ENCODE measurements around the gene OR6K6.

Gene OR6K6, protein sequence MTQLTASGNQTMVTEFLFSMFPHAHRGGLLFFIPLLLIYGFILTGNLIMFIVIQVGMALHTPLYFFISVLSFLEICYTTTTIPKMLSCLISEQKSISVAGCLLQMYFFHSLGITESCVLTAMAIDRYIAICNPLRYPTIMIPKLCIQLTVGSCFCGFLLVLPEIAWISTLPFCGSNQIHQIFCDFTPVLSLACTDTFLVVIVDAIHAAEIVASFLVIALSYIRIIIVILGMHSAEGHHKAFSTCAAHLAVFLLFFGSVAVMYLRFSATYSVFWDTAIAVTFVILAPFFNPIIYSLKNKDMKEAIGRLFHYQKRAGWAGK

DNA sequence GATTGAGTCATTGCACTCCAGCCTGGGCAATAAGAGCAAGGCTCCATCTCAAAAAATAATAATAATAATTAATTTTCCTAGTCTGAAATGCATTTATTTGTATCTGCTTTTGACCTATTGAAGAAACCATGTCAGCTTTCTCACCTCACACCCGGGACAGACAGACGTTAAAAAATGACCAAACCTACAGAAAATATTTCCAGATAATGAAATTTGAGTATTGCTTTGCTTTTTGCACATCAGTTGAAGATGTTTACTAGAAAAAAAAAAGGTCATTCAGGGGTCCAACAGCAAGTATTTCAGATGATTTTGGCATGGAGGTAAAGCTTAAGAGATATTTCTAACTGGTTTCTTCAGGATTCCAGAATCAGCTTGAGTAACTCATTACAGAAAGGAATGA is at the start of gene OR6K6:
Gene OR6K6, plus strand, starts transcription at position 301 of the 400 bp plus-strand sequence. CDS start 168 bp downstream, outside the sequence.
- no peak for DNase-seq (ENCODE audit: low read depth)

DNA sequence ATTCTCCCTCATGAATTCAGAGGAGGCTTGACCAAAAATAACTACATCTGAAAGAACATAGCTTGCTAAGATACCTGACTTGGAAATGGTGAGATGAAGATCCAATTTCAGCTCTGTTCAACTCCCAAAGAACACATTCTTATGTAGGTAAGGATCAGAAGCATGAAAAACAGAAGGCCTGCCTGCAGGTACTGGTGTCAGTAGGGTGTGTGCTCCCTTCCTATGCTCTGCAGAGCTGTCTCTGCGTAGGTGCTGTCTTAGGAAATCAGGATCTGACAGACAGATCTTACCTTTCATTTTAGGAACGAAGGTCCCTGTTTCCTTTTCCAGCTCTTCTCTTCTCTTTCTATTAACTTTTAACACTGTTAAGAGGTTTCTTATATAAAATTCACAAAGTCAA is 48.4 kb upstream of the OR6K6 start:
- DNase-seq (ENCODE audit: low read depth), result no peak

DNA sequence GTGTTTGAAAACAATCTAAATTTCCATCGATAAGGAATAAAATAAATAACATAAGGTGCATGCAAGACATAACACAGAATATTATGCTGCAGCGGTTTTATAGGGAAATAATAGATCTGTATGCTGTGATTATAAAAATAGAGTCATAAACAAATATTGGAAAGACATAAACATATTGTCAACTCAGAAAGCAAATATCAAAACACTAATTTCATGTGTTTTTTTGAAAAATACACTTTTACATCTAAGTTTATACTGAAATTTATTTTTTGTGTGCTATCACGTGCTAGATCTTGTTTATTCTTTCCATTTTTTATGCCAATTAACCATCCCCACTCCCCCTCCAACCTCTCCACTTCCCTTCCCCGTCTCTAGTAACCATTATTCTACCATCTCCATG is 43.4 kb upstream of the OR6K6 start:
- no peak for DNase-seq (ENCODE audit: low read depth)

DNA sequence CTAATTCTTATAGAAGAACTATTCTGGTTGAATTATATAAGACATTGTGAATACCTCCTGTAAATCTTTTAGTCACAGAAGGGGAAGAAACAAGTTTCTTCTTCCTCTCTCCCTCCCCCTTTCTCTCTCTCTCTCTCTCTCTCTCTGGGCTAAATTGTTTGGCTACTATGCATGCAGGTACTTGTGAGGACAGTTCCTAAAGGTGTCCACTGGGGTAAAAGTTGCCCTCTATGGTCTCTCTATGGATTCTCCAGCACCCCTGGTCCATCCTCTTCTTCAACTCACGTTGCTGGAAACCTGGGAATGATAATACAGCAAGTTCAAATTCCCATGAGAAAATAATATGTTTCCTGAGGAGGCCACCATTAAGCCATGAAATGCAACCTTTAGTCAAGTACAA is 39.8 kb upstream of the OR6K6 start:
- DNase-seq (ENCODE audit: low read depth), result no peak

DNA sequence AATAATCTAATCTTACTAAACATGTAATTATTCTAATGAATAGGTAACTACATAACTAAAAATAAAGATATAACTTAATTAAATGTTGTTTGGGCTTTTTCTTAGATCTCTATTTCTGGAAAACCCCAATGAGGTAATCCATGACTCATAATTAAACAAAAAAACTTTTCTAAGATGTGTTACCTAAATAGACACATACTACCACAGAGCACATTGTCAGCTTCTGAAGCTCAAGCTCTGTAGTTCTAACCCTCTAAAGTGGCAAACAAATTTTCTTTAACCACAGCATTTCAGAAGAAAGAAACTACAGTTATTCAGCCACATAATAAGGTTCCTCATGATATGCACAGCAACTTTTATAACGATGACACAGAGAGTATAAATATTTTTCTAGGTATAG is 38.2 kb upstream of the OR6K6 start:
- no peak for DNase-seq (ENCODE audit: low read depth)

DNA sequence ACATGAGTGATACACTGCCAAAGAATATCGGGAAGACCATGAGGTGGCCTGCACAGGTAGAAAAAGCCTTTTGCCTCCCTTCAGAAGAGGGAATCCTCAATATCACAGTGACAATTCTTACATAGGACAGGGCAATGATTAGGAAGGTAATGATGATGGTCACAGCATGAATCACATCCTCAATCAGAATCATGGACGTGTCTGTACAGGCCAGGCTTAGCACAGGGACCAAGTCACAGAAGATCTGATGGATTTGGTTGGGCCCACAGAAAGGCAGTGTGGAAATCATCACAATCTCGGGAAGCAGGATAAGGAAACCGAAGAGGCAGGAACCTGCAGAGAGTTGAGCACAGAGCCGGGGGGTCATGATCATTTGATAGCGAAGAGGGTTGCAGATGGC is 37.2 kb upstream of the OR6K6 start:
- DNase-seq (ENCODE audit: low read depth), result no peak

DNA sequence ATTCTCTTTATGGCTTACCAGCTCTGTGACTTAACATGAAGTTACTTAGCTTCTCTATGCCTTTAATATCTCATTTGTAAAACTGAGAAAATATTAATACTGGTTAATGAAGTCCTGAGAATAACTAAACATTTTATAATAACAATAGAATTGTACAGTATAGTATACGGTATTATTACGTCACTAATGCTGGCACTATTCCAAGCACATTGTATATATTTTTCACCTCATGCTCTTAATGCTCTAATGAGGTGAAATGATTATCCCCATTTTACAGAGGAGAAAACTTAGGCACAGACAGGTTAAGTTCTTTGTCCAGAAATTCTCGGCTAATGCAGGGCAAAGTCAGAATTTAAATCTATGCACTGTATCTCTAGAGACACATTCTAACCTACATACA is 34.9 kb upstream of the OR6K6 start:
- no peak for DNase-seq (ENCODE audit: low read depth)

DNA sequence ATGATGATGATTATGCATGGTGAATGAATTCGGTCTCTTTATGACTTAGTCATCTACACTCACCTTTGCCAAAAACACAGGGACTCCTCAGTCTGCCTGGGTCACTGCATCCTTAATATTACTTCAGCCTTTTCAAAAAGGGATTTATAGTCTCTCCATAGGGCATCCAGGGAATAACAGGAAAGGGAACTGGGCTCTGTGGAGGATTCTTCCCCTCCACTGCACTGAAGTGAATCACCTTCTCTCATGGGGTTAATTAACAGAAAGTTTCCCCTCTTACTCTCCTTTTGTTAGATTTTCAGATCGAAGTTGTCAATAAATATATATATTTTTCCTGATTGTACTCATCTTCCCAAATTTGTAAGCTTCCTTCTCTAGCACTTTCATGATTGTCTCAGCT is 33.9 kb upstream of the OR6K6 start, which contains the start of gene OR6K3:
Gene OR6K3, minus strand, starts transcription at position 101 of the 400 bp plus-strand sequence. CDS start 2,605 bp downstream, outside the sequence.
- DNase-seq (ENCODE audit: low read depth), result no peak

DNA sequence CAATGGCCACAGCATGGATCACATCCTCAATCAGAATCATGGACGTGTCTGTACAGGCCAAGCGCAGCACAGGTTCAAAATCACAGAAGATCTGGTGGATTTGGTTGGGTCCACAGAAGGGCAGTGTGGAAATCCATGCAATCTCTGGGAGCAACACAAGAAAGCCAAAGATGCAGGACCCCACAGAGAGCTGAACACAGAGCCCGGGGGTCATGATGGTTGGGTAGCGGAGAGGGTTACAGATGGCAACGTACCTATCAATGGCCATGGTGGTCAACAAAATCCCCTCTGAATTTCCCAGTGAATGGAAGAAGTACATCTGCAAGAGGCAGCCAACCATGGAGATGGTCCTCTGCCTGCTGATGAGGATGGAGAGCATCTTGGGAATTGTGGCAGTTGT is 30.1 kb upstream of the OR6K6 start:
- DNase-seq (ENCODE audit: low read depth), result no peak

DNA sequence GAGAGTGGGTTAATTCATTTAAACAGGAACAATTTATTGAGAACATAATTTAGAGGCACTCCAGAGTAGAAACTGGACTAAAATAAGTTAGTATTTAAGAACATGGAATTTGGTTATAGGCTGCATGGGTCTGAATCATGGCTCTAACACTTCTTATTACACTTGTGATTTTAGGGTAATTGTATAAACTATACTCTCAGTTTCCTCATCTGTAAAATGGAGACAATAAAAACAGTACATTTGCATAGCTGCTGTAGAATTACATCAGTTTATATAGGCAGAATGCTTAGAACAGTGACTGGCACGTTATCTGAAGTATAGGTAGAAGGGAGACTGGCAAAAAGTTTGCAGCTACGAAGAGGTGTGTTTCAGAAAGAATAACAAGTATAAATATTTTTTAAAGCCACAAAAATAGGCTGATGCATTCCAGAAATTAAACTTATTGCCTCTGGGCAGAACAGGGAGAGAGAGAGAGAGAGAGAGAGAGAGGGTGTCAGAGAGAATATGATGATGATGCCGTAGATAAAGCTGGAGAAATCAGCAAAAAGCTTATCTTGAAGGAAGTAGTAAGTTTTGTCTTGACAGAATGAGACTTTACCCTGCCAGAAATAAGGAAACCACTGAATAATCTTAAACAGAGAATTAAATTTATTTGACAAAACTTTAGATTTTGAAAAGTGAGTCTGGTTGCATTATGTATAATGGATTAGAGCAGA is 25.9 kb upstream of the OR6K6 start:
- no peak for DNase-seq (ENCODE audit: low read depth)

DNA sequence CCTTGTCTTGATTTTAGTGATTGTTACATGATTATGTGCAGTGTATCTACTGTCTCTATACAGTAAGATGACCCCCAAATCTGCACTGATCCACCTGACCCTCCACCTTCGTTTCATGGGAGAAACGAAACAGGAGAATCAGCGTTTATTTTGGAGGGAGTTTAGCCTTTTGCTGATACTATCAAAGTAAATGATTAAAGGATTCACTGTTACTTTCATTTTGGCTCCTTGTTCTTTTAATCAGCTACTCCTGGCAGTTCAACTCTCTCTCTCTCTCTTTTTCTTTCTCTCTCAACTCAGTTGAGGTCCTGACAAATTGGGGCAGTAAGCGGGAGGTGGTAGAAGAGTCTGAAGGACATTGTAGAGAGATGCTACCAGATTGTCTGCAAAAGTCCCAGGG is 24.1 kb upstream of the OR6K6 start:
- DNase-seq (ENCODE audit: low read depth), result no peak

DNA sequence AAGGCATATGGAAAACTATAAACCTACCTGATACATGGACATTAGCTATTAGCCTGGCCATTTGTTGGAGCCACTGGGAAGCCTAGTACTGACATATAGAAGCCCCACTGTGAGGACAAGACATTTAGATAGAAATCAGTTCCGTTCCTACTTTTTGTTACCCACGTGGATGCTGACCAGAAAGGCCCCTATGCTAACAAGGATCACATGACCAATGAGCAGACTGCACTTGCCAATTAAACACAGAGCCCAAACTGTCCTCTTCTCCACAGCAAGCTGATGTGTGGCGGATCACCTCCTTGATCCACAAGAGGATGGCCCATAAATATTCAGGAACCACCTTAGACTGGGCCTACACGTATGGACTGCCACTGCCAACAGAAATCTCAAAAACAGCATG is 22.8 kb upstream of the OR6K6 start:
- DNase-seq (ENCODE audit: low read depth), result no peak

DNA sequence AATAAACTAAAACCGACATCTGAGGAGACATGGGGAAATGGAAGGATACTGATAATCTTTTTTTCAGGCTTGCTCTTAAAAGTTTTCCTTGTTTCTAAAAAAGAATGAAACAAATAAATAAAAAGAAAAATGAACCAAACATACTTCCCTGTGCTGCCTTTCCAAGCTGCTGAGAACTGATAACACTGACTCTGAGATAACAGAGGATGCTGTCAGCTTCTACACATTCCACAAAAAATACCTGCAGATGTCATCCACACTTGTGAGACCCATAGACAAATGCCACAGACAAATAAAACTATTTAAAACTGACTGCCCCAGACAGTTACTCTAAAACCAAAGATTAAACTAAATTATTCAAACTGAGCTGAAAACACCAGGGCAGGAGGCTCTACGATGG is 22.0 kb upstream of the OR6K6 start:
- no peak for DNase-seq (ENCODE audit: low read depth)

DNA sequence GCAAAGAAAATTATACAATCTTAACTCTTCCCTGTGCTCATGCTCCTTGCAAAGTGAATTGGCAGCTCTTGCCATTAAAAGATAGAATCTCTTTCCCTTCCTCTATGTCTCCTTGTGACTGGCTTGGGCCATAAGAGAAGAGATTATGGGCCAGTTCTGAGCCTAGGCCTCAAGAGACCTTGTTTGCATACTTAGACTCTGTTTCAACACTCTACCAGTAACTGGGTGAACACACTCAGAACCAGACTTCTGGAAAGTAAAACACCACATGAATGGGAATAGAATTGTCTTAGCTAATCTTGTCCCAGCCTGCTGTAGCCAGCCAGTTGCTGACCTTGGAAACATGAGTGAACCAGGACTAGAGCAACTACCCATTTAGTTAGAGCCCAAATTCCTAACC is 18.7 kb upstream of the OR6K6 start:
- DNase-seq (ENCODE audit: low read depth), result no peak

DNA sequence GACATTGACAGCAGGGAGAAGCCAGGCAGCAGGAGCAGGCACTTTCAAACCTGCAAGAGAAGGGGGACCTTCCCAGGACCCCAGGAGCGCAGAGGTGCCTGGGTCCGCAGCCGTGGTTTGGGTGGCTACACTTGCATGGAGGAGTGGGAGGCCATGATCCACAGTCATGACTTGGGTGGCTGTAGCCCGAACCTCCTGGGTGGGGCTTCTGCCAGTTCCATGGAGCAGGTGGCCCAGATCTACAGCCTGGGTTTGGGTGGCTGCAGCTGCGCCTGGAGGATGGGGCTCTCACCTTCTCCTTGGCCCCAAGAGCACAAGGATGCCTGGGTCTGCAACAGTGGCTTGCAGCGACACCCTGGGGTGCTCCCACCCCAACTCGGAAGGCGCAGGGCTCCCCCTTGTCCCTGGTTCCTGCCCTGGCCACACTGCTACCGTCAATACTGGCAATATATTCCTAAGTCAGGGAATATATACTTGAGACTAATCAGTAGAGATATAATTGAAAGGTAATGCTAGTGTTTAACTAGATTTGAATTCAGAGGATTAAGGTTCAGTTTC is 2.3 kb upstream of the OR6K6 start:
- DNase-seq (ENCODE audit: low read depth), result no peak

DNA sequence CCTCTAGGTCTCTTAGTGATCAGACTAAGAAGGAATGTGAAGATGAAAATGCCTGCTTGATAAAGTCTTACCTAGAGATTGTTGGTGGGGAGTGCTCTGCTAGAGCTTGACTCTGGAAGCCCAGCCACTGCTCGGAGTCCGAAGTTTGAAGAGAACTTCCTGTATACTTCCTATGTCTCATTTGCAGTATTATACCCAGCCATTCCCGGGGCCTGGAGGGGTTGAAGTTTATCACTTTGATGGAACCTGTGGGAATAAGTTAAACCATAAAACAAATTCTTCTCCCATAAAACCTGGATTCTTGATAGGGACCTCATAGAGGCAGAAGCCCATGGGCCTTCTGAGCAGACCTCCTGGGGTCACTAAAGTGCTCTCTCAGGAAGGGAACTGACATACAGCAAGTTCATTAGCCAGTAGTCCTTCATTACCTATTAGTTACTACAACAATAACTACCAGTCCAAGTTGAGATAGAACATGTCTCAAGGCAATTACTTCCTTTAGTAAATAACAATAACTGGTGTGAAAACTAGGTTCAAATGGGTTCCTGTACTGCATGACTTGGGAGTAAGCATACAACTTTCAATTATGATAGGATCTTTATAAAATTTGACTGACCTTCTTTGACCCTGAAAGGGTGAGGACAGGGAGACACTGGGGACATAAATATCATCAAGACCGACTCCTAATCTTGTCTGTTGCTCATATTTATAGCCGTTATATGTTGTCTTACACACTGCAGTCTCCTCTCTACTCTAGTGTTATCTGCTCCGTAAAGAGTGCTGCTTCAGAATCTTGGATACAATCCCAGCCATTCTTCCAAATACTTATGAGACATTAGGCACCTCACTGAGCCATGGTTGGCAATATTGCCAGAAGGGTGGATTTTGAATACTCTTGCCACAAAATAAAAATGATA is 17.7 kb downstream of the OR6K6 start, which contains the start of gene OR6N1:
Gene OR6N1, minus strand, starts transcription at position 246 of the 917 bp plus-strand sequence. CDS start 5,513 bp downstream, outside the sequence.
- no peak for DNase-seq (ENCODE audit: low read depth)

DNA sequence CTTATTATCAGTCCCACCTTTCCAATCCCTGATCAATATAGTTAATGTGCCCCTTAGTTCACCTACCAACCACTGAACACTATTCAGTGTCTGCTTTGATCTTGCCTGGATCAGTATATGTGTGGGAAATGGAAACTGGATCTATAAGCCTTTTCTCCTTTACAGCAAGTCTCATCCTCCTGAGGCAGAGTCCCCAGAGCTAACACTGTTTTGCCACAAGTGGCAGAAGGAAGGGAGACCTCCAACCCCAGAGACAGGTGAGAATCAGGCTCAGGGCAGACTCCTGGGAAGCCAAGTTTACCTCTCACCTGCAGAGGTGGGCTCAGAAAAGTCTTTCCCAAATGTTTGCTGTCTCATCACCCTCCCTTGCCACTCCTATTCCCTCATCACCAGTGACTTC is 26.6 kb downstream of the OR6K6 start, which contains the start of gene OR6N2:
Gene OR6N2, minus strand, starts transcription at position 101 of the 400 bp plus-strand sequence. CDS start 3,569 bp downstream, outside the sequence.
- DNase-seq (ENCODE audit: low read depth), result no peak

DNA sequence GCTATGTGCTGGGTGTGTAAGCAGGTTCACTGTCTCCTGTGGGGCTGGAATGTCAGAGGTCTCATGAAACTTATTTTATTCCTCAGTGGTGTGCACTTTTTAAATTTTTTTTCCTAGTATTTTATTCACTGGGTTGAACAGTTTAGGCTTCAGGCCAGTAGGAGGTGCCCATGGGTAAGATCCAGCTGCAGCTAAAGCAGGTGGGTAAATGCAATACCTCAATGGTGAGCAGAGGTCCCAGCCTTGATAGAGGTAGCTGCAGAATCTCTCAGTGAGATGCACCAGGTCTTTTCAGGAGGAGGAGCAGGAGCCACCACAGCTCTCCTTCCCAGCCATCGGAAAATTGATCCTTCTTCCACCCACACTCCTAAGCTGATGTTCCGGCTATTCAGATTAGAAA is 39.1 kb downstream of the OR6K6 start:
- peak; percentile 7 for DNase-seq (ENCODE audit: low read depth)

DNA sequence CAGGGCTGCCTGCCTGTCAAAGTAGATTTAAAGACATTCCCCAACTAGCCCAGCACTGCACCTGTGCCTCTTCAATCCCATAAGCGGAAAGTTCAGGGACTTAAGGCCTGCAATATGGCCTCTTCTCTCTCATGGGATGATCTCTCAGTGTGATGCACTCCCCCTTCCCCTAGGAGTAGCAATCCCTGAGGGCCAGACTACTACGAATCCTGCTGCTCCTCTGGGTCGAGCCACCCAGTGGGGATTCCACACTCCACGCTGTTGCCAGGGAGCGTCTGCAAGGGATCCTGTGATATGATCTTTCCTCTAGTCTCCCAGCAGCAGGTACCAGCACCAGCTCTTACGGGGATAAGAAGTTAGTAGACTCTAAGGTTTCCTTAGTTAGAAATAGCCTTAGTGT is 39.7 kb downstream of the OR6K6 start:
- DNase-seq (ENCODE audit: low read depth), result no peak

DNA sequence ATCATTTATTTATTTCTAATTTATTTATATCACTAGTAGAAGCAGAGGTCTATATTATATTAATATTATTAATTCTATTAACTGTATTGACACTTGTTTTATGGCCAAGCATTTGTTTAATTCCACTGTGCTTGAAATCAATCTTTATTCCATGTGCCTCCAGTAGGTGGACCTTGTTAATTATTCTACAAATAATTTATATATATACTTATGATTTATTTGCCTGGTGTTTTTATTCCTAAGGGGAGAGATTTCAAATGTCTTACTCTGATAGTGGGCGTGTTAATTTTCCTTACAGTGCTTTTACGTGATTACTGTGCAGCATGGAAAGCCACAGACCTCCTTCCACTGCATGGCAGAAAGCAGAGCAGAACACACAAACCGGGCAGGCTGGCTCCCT is 44.0 kb downstream of the OR6K6 start:
- no peak for DNase-seq (ENCODE audit: low read depth)

DNA sequence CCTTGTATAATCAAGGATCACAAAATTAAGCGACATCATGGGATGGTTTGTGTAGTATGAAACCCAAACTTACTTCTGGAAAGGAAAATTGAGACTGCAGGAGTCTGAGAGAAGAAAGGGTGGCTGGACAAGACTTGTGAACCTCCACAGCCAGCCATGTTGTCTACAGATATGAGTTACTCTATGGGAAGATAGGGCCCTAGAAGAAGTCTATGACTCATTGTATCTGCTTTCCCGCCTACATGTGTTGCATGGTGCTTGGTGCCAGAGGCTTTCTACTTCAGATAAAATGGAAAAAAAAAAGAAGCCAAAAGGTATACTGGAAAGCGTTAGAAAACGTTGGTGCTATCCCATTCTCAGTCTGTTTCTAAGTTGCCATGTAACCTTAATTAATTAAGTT is 45.2 kb downstream of the OR6K6 start:
- DNase-seq (ENCODE audit: low read depth), result no peak

DNA sequence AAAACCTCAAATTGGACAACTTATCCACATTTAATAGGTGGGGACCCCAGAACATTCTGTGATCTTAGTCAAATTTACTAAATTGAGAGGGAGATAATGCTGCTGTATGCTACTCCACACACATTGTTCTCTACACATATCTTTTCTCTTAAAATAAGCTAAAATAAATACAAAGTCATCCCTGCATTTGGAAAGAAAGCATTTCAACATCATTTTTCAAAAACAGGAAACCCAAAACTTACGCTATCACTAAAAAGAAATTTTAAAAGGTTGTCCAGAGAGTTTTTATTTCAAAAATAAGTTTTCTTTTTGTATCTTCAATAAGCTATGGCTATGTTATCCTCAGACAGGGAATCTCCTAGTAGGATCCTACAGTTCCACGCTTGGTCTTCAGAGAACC is 46.0 kb downstream of the OR6K6 start:
- DNase-seq (ENCODE audit: low read depth), result no peak

All from stimulated activated CD8-positive, alpha-beta memory T cell treated with anti-CD3 and anti-CD28 coated beads, Interleukin-12 subunit alpha, Interleukin-12 subunit beta, amount 100 ng/mL, for 1 hour (primary cell).